Activated CD4-positive, alpha-beta T cell treated with anti-CD3 and anti-CD28 coated beads, Interleukin-2, amount 50 U/mL, for 48 hours (primary cell): ENCODE measurements around the gene ACSL6.

Source experiments
- DNase-seq, 2 experiments: peaks; one replicate each; pipeline ENCODE4 v3.0.0-alpha.2; 2020

Gene ACSL6

DNA sequence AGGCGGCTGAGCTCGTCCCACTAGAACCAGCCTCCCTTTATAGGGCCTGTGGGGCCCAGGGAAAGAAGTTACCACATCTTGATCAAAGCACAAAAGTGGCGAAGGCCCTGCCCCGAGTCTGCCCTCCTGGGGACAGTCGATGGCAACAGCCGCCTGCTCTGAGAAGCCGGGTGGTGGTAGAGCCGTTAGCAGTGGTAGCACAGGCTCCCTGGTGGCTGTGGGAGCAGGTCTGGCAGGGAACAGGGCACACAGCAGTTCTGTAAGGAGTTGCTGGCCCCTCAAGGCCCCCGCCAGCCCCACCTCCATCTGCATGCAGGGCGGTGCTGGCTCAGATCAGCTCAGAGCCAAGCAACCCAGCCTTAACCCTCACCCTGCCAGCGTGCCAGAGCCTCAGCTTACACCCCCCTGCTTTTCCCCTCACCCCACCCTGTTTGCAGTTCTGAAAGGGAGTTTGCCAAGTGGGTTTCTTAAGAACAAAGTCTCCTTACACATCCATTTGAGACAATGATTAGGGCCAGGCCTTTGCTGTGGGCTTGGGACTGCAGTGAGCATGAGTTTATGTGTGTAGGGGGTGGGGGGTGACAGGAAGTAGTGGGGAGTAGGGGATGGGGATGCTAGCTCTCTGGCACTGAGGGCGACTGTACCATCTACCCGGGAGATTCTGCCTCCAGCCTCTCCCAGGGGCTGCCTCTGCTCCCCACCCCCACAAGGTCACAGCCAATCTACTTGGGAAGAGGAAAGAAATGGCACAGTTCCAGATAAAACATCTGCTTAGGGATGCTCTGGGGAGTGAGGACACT lies 11.8 kb downstream of the ACSL6 start:
- DNase-seq, result no peak

DNA sequence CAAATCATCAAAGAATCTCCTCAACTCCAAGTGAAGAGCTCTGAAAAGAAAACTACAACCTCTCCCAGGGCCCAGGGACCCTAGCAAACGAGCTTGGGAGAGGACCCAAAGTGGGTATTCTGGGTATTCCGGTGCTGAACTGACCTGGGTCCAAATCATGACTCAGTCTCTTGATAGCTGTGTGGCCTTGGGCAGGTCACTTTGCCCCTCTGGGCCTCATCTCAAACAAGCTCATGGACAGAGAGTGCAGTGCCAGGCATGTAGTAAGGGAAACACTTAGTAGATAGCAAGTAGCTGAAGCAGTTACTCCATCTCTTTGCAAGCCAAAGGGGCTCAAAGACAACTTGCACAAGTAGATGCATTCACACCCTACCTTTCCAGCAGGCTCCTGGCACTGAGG lies 12.4 kb downstream of the ACSL6 start:
- no peak for DNase-seq

DNA sequence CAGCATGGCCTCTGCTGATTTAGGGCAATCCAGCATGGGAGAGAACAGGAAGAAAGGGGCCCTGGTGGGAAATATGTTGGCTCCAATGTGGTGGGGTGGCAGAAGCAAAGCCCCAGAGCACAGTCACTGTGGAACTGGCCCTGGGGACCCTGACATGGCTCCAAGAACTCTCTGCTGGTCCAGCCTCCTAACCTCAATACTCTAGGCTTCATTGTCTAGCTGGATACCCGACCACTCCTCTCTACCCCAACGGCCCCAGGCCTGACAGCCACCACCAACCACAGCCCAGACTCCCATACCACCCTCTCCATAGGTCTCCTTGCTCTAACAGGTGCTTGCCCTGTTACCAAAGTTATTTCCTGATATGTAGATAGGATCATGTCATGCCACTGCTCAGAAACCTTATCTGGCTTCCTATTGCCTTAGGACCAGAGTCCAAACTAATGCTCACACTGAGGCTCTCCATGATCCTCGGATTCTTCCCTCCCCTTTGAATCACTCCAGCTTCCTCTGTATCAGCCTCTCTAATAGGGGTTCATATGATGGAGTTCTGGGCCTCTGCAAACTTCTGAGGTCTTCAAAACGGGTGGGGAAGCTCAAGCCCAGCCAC lies 12.9 kb downstream of the ACSL6 start:
- DNase-seq, result no peak

DNA sequence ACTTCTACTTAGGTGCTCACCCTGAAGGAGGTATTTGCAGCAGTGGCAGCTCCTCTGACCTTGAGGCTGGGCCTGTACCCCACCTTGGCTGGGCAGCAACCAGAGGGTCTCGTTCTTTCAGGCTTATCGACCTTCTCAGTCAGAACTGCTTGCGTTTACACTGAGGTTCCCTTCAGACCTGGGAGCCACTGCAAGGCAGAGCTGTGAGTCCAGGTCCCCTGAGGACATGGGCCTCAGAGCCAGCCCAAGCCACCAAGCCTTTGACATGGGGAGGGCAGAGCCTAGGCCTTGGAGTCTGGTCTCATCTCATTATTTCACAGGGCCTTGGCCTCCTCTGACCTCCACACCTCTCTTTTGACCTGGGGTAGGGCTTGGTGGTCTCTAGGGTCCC lies 13.7 kb downstream of the ACSL6 start:
- DNase-seq, result no peak

DNA sequence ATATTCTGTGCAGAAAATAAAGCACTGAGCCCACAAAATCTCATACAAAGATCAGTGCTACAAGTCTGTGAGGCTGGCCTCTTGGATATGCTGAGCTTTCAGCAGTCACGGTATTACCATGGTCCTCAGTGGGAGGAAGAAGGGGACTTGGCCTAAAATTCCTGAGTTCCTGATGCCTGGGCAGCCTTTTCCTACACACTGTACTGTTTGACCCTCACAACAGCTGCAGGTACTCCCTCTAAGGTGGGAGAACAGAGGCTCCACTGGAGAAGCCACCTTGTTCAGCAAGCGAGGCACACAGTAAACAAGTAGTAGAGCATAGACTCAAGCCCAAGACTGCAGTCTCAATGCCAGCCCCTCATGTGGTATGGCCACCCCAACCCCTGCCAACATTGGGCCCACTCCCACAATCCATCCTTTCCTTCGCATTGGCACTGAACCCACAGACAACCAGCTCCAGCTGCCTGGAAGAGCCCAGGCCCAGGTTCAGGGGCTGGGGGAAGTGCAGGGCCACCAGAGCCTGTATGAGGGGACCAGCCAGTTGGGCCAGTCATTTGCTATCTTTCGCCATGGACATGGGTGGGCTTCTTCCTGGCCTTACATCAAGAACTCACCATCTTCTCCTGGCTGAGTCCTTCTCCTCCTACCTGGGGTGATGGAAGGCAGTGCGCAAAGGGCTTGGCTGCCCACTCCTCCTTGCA lies 14.3 kb downstream of the ACSL6 start:
- DNase-seq, result no peak

DNA sequence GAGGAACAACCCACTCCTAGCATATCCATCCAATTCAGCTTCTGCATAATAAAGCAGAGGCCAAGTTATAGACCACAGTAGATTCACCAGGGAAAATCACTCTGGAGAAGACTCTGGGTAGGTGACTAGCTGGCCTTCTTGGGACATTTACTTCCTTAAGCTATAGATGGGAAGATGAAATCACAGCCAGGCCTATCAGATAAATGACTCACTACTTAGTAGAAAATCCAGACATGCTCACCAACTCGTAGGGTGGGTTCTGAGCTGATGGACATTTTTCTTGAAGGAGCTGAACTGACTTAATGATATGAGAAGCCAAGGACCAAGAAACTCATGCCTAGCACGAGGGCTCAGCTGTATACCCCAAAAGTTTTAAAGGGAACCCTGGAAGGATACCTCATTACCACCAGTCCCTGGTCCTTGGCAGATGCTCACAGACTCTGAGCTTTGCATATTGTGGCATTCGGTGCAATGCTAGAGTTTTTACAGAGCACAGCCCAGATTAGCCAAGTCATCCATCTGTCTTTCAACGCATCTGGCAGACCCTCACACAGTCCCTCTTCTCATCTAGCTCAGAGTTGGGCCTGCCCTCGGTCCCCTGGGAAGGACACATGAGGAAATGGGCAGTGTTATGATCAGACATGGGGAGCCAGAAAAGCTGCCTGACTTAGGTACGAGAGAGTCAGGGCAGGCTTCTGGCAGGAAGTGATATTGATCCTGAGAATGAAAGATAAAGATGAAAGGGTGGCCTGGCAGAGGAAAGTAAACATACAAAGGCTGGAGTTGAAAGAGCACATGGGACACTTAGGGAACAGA lies 15.0 kb downstream of the ACSL6 start:
- no peak for DNase-seq

DNA sequence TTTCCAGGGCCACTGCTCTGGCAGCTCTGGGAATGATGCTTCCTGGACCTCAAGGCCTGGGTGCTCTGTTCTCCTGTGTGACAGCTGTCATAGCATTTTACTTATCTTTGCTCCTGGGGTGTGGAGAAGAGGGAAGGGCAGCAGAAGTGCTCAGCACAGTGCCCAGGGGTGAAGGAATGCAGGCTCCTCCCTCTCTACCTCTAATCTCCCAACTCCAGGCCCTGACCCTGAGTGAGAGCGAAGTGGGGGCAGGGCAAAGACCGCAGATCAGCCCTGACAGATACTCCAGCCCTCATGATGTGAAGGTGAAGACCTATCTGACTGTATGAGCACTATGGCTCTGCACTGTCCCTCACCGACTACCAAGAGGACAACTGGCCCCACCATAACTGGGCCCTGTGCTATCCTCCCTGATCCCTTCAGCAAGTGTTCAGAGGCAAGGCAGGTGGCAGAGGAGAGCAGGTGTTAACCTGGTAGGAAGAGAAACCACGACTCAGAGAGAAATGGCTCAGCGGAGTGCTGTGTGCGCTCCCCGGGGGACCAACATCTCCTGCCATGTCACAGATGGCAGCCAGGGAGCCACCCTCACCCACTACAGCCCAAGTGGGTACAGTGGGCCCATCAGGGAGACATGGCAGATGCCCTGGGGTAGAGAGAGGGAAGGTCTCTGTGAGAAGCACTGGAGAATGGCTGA lies 16.8 kb downstream of the ACSL6 start:
- DNase-seq, result no peak

DNA sequence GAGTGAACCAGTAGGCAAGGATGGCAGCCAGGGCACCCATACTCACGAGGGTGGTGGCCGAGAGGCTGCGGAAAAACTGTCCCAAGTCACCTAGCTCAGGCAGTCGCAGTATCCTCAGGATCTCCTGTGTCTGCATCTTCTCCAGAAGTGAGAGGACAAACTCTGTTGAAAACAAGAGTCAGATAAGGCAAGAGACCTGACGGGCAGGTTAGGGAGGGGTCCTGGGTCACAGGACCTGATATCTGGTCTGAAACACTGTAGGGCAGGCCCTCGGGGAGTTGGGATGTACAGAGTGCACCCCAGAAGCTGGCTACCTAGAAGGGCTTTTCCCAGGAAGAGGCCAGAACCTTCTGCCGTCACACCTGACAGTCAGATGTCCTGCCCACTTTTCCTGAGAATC lies 17.4 kb downstream of the ACSL6 start:
- DNase-seq, result no peak

DNA sequence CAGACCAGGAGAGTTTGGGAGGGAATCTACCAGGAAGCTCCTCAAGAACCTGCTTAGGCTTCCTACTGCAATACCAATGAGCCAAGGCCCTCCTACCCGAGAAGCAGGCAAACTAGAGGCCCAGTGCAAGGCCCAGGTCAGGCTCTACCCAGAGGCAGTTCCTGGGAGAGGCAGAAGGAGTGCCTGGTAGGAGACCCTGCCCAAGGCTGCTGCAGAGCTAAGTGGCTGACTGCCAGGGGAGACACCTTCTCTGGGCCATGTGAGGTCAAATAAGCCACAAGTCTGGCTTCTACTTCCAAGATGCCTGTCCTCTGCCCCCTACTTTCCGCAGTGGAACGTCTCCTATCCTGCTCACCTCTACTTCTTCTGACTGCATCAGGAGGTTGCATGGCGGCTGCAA lies 17.8 kb downstream of the ACSL6 start:
- no peak for DNase-seq

DNA sequence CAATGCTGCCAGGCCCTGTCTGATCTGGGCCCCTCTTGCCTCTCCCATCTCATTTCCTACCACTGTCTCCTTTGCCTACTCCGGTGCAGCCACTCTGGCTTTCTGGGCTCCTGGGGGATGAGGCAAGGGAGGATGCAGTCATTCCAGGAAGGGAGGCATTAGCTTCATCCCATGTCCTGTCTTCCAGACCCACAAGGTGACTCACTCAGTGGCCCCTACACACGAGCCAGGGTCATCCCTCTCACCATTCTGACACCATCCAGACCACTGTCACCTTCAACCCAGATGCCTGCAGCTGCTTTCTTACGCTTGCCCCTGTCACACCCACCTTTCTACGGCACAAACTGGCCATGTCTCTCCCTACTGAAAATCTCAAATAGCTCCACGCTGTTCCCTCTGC lies 19.1 kb downstream of the ACSL6 start:
- DNase-seq, result no peak

DNA sequence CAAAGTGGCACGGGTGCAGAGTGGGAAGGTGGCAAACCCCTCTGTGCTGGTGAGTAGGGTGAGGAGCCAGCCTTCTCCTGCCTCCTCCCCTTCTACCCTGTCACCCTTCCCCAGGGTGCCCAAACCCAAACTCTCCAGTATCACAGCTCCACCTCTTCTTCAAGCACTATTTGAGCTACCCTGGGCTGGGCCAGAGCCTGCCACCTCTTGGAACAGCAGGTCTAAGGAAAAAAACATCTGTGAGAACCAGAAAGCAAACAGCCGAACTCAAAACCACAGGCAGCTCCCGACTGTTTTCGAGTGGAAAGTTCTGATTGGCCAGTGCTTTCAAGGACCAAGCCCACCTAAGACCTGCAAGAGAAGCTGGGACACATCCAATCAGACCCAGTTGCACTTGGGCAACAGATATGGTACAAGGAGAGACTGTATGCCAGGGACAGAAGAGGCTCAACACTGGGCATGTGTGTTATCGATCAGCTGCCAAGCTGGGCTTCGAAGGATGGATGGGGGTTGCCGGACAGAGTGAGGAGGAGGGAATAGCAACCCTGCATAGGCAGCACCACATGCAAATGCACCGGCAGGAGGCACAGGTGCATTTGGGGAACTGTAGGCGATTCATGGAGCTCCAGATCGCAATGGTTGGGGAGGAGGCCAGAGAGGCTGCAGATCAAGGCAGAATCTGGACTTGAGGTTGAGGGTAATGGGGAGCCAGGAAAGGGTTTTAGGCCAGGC lies 19.7 kb downstream of the ACSL6 start:
- DNase-seq, result no peak

DNA sequence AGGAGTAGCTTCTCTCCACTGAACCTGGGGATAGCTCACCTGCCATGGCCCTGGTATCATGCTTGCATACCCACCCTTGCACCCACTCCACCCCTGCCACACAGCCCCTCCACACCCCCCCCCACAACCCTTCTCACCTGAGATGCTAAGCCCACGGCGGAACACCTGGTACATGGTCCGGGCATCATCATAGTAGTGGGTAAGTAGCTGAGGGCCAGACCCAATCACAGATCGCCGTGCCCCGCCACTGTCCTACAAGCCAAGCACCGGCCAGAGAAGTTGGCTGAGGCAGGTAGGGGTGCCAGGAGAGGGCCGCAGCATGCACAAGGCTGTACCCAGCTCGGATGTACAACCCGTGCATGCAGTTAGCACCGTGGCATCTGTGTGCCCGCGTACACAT lies 20.7 kb downstream of the ACSL6 start:
- DNase-seq, result no peak

DNA sequence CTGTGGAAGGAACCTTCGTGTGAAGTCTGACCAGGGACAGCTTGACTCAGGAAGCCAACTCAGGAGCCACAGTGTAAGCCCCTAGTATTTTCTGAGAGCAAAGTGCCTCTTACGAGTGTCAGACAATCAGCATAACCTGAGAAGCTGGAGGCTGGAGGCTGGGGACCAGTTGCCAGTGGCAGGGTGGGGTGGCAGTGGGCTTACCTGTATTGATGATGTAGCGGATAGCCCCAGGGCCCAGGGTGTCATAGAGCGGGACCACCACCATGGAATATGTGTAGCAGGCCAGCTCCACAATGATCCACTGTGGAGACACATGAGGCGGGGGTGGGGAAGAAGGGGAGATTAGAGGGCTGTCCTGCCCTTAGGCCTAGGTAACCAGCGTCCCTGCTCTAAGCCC lies 22.9 kb downstream of the ACSL6 start:
- DNase-seq, result no peak

DNA sequence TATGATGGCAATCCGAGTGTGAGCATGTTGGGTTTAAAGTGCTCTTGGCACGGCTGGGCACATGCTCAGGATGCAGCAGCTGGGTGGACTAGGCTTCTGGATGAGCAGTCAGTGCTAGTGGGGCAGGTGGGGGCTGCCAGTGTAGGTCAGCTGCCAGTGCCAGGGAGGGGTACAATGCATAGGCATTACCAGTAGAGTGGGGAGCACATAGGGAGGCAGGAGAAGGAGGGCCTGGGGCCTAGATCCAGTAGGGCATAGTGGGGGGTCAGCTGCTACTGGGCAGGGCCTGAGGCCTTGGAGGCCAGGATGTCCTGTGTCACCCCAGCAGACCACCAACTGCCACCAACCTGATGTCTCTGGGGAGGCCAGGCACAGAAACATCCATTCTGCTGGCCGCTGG lies 24.2 kb downstream of the ACSL6 start:
- no peak for DNase-seq

DNA sequence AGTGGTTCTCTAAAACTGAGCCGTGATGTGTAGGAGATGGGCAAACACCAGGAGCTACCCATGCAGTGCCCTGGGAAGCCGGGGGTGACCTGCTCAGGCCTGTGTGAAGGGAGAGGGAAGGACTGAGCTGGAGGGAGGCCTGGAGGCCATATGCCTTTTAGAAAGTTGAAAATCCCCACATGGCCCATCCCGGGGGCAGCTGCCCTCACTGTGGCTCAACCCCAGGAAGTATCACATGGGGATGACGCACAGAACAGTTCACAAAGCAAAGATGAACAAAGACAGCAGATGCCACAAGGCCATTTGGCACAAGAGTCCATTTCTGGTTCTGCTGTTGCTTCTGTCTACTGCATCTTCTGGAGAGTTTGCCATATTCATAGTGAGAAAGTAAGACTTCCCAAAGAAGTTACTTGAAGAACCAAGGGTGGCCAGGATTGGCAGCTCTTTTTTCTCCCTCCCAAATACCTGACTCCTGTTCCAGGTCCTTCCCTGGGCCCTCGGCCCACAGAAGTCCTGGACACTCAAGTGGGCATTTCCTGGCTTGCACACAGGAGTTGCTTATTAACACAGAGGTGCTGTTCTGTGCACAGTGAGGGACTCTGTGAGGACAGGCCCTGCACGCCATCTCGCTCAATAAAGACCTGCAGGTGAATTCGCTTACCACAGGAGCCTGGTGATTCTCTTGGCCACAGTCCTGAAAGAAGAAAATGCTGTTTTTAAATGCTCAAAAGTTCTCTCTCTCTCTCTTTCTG lies 25.1 kb downstream of the ACSL6 start:
- no peak for DNase-seq

DNA sequence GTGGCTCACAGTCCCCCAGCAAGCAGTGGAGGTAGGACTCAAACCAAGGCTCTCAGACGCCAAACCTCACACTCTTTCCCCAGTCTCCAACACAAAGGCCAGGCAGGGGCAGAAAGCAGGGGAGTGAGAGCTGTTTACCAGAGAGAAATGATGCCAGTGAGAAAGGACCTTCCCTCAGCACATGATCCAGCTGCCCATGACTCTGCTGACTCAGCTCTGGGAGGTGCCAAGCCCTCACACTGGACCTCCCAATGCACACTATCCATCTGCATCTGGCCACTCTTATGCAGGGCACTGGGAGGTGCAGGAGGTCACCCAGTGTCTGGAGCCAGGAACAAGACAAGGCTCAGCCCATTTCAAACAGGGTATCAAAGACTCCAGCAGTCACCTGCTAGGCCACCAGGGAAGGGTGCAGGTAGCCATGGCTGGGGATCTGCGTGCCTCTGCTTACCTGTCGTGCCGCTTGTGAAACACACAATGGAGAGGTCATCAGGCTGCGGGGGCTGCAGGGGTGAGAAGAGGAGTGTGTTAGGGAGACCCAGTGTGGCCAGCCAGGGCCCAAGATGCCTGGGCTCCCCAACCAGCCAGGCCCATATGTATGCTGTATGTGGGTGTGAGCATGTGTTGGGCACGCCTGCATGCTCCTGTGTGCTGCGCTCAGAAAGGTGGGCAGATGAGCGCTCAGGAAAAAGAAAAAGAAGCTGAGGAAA lies 26.3 kb downstream of the ACSL6 start:
- no peak for DNase-seq

DNA sequence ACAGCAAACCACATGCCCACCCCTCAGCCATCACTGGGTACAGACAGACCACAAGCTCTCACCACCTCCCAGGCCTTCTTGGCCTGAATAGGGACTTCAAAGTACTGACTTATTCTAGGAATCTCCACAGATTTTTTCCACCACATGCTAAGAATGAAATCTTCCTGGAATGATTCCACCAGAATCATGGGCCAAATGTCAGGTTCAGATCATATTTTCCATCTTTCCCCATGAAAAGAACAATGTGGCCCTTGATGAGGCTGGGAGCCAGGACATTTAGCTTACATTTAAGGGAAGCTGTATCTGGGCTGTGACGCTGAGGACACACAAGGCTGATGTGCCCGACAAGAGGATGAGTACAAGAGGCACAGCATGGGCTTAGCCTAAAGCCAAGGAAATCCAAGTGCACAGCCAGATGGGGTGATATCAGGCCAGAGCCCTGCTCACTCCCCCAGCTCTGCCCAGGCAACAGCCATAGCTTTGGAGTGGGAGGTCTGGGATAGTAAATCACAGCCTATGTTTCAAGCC lies 28.1 kb downstream of the ACSL6 start:
- no peak for DNase-seq

DNA sequence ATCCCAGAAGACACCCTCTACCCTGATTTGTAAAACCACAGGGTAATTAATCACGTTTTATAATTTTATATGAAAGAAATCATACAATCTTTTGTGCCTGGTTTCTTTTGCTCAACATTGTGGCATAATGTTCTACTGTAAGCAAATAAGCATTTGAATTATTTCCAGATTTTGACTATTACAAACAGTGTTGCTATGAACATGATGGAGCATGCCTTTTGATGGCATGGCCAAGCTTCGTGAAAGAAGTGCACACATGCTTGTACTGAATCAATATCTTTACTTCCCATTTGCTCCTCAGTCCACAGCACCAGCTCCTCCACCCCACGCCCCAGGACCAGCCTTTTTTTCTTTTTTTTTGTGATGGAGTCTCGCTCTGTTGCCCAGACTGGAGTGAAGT lies 29.9 kb downstream of the ACSL6 start:
- no peak for DNase-seq

DNA sequence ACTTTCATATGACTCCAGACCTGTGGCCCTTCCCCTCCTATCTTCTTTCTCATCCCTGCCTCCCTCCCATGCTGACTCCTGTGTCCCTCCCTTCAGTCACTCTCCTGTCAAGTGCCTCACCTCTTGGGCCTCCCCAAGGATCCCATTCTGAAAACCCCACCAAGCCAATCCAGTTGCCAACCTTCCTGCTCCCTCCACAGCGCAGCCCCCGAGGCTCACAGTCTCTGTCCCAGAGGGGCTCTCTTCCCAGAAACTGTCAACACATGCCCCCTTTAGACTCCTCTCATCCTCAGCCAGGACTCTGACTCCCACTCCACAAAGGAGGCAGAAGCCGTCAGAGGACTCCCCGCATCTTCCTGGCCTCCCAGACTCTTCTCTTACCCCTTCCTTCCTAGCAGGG lies 30.8 kb downstream of the ACSL6 start:
- DNase-seq, result no peak

DNA sequence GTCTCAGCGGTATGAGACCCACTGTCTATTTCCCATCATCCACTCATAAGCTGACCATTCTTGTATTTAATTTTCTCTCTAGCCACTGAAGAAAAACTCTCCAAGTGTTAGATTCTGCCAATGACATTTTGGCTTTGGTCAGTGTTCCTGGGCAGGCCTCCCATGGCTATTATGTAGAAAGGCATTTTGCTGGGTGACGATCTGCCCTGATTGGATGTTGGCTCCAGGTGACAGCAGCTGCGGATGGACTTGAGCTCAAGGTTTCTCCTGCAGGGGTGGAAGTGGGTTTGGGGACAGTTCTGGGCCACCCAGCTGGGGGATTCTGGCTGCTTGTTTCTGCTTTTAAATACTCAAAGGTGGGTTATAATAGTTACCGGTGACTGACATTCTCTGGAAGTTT lies 31.6 kb downstream of the ACSL6 start:
- DNase-seq, result no peak
